BE2C (cell line): ENCODE results near the gene ATP8B2.

Experiments used
- DNase-seq: peaks from one replicate; pipeline ENCODE4 v3.0.0-alpha.2; 2020
- H3K27me3 ChIP-seq: fragments of 250-450 bp; sonication (Bioruptor Pico); 2 replicates; pipeline ENCODE4 v1.5.1; 2020; ENCODE audit warnings: mild to moderate bottlenecking
- H3K36me3 ChIP-seq: fragments of 250-450 bp; sonication (Bioruptor Pico); 2 replicates; pipeline ENCODE4 v1.5.1; 2020; ENCODE audit warnings: mild to moderate bottlenecking
- H3K4me1 ChIP-seq: fragments of 250-450 bp; sonication (Bioruptor Pico); 2 replicates; pipeline ENCODE4 v1.5.1; 2020
- H3K4me3 ChIP-seq: 2 replicates; pipeline ENCODE4 v1.5.1; 2011; ENCODE audit warnings: low read depth, low read length
- H3K9me3 ChIP-seq: fragments of 250-450 bp; sonication (Bioruptor Pico); 2 replicates; pipeline ENCODE4 v1.5.1; 2020
- CTCF ChIP-seq: IDR thresholded peaks from 2 replicates; pipeline ENCODE4 v1.5.1; 2012; ENCODE audit warnings: mild to moderate bottlenecking, low read depth, low read length

Gene ATP8B2

GRCh38 chr1:154400381-154400801 is 75.1 kb downstream of the ATP8B2 start:
- no peak for DNase-seq
- peaks cover 10% of the 10 kb centered on the region for H3K27me3 ChIP-seq
- TF ChIP-seq CTCF: no peak
- no peaks in the 10 kb centered on the region for H3K36me3 ChIP-seq
- H3K4me3 ChIP-seq: no peak overlapping the region
- no peaks in the 10 kb centered on the region for H3K9me3 ChIP-seq
- H3K4me1 ChIP-seq: no peaks in the 10 kb centered on the region
